COLO829 (cell line): ENCODE data around the gene CNNM1.

ENCODE experiments used
- DNase-seq: peaks from one replicate; pipeline ENCODE4 v3.0.0; 2012; ENCODE audit warnings: low spot score

The CNNM1 gene

DNA sequence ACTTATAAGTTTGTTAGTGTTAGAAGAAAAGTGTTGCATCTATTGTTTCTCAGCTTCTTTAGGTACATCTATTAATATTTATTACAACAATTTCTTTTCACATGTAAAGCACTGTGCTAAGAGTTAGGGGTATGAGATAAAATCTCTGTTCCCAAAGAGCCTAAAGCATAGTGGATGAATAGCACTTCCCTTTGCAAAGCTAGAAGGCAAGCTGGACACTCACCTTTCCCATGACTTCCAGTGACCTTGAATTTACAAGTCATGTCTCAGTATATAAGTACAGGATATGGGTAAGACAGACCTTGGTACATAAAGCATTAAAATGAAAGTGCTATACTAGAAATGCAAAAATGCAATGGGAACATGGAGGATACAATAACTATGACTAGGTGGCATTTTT lies 8.7 kb downstream of the CNNM1 start:
- no peak for DNase-seq

DNA sequence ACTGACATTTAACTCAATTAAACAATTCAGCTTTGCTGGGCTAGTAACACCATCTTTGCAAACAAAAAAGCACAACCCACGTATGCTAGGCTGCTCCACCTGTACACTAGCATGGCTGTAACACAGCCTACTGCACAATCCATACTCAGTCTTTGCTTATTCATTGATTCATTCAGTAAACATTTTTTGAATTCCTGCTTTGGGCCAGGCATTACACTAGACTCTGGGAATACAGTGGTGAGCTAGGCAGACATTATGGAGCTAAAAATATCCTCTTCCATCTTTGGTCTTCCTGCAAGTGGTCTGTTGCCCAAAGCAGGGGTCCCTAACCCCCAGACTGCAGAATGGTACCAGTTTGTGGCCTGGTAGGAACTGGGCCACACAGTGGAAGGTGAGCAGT lies 9.9 kb downstream of the CNNM1 start:
- DNase-seq, result no peak

DNA sequence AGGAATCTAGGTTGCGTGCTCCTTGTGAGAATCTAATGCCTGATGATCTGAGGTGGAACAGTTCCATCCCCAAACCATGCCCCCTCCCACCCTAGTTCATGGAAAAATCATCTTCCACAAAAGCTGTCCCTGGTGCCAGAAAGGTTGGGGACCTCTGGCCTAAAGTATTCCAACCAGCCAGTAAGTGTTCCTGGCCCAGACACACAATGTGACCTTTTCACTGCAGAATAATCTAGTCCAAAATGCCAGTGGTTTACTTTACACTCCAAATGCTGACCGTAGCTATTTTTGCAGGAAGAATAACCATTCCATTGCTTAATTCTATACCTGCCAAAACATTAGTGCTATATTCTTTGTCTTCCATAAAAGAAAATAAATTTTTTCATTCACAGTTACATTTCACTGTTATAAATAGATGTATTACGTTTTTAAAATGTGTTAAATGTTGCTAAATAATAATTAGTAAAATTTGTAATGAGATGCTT lies 10.4 kb downstream of the CNNM1 start:
- no peak for DNase-seq

DNA sequence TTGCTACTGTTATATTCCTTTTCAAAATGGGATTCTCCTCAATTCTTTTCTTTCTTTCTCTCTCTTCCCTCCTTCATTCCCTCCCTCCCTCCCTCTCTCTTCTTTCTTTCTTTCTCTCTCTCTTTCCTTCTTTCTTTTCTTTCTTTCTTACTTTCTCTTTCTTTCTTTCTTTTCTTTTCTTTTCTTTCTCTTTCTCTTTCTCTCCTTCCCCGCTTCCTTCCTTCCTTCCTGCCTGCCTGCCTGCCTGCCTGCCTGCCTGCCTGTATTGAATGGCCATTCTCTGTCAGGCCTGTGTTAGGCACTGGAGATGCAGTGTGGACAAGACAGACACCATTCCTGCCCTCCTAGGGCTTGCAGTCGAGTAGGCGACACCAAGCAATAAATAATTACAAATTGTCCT lies 11.5 kb downstream of the CNNM1 start:
- no peak for DNase-seq

DNA sequence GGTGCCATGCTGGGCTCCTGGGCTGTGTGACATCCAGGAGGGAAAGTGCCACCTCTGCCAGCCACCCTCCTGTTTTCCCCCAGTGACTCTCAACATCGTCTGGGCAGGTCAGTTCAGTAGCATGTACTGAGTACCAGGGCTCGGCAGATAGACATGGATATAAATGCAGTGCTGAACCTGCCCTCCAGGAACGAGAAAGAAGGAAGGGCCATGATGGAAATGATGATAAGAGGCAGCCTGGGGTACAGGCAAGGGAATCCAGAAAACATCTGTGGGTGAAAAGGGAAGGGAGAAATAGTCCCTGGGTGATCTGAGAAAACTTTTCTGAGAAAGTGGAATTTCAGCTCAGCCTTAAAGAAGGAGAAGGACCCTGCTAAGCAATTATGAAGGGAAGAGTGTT lies 12.1 kb downstream of the CNNM1 start:
- DNase-seq, result no peak

DNA sequence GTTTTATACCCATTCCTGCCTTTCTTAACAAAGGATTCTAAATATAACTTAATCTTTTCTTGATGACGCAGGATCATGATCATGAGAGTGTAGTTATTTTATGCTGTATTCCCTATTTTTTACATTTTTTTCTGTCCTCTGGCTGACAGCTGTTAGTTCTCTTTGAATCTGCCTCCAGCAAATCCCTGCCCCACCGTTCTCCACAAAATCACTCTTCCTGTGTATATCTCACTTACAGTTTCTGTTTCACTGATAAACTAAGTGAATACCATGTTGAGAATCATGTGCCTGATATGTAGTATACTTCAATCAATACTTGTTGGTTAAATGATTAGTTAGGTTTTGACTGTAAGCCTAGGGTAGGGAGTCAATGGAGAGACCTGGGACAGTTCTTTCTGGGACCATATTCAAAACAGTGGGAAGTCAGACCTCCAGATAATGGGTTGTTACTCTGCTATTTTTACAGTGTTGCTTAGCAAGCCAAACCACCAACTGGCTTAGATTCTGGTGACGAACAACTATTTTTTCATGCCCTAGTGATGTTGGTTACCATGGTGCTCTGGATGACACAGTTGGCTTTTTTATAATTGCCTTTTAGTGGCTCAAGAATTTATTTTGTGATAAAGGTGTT lies 12.8 kb downstream of the CNNM1 start:
- DNase-seq, result no peak

DNA sequence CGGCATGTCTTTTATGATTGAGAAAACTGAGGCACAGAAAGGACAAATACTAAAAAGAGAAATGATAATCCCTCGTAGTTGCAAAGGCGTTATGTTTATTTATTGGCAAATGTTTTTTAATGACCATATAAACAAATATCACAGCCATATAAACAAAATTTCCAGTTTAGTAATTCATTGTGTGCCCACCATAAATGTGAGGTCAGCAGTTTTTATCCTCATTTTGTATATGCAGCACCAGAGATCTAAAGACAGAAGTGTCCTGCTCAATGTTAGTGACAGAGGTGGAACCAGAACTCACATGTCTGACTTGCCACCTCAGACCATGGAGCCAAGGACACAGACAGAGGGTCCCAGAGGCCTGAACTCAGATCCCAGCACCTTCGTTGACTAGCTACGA lies 14.1 kb downstream of the CNNM1 start:
- no peak for DNase-seq

DNA sequence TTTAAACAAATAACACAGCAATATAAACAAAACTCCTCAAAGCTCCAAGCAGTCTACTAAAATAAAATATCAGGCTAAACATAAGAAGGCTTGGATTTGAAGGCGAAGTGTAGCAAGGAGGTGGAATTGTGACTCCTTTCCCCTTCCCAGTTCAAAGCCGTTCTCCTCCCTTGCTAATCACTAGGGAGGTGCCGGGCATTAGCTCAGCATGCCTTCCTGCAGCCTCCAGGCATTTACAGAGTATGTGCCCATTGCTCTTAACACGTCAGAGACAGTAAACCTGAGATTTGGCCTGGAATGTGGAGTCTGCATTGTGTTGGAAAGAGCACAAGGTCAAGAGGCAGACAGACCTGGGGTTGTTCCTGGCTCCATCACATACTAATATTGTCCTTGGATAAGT lies 15.6 kb downstream of the CNNM1 start:
- no peak for DNase-seq

DNA sequence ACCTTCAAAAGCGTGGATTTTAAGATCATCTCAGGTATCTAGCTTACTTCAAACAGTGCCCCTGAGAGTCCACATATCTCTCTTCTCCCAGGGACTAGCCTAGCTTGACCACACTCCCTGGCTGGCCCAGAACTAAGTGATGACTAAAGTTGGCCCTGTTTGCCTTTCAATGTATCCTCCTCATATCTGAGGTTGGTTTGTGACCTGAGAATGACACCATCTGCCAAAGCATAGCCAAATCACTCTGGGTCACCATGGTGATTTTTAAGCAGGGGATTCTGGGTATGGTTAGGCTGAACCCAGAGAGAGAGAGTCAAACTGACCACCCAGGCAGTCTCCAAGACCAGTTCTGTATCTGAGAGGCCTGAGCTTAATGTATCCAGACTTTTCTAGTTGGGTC lies 16.2 kb downstream of the CNNM1 start:
- DNase-seq, result no peak

DNA sequence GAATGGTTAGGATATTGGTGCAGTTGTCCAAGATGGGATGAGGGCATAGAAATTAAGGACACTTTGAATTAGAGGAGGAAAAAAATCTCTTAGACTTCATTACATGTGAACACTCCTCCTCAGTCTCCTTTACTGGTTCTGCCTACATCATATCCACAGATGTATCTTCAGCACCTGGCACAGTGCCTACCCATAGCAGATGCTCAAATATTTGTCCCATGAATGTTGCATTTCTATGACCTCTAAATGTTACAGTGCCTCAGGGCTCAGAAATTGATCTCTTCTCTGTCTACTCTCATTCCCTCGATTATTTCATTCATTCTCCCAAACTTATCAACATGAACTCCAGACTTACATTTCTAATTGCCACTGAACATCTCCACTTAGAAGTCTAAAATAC lies 17.1 kb downstream of the CNNM1 start:
- DNase-seq, result no peak

DNA sequence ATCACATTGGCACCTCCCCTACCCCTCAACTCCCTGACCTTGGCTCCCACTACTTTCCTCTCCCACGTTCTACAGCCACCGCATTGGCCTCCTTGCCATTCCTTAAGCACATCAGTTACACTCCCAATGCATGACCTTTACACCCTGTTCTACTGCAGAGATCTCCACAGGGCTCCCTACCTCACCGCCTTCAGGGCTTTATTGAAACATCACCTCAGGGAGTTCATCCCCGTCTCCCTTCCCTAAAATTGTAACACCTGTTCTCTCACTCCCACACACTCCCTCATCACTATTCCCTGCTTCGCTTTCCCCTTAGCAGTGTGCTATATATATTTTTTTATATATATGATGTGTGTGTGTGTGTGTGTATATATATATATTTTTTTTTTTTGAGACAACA lies 18.5 kb downstream of the CNNM1 start:
- DNase-seq, result no peak

DNA sequence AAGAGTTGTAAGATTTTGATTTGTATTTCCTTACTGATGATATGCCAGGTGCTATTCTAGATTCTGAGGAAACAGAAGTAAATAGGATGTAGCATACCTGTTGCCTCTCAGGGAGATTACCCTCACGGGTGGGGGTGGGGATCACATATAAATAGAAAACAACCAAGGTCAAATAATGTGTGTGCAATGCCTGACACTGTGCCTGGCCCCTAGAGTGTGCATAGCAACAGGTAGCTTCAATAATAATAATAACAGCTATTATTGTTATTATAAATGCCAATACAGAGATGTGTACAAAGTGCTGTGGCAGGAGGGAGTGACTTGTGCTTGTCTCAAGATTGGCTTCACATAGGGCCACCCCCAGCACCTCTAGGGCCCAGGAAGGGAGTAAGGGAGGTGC lies 24.0 kb downstream of the CNNM1 start:
- DNase-seq, result no peak

DNA sequence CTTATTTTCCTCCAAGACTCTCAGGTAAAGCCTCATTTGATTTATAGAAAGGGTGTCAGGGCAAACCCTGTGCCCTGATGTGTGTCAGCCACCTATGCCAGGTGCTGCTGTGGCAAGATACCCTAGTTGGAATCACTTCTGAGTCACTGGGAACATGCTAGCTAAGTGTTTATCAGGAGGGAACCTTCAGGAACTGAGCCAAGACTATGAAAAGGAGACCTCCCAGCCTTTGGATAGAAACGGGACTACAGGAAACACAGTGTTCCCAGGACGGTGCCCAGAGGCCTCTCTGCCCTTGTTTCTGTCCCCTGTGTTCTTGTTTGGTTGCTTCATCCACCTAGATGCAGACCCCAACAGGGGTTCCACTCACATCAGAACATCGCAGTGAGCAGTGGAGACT lies 28.5 kb downstream of the CNNM1 start:
- no peak for DNase-seq

DNA sequence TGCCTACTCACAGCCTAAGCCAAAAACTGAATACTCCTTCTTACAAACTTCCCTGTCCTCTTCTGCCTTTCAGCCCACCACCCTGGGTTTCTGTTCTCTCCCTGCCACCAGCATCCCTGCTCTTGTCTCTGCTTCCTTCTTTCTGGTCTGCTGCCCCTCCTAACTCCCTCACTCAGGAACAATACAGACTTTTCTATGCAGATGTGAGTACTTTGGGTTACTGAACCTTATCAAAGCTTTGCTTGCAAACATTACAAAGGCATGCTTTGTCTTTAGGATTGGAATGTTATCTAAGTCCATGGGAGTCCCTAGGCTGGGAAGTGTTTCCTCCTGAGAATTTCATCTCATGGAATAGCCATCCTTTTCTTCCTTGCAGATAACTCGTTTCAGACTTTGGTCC lies 28.9 kb downstream of the CNNM1 start:
- peak; percentile 71 for DNase-seq

DNA sequence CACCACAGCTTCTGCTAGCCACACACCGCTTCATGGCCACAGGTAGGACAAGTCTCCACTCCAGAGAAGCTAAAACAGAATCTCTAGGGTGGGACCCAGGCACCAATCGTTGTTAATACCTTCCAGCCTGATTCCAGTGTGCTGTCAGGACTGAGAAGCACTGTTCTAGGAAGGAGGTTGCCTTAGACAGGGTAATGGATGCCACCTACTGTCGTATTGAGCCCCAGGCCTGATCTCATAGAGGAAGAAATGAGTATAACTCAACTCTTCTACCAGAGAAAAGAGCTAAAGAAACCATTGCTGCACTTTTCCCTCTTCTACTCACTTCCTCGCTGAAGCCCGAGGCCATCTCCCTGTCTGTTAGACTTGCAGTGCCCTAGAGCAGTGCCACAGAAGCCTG lies 31.8 kb downstream of the CNNM1 start:
- no peak for DNase-seq

DNA sequence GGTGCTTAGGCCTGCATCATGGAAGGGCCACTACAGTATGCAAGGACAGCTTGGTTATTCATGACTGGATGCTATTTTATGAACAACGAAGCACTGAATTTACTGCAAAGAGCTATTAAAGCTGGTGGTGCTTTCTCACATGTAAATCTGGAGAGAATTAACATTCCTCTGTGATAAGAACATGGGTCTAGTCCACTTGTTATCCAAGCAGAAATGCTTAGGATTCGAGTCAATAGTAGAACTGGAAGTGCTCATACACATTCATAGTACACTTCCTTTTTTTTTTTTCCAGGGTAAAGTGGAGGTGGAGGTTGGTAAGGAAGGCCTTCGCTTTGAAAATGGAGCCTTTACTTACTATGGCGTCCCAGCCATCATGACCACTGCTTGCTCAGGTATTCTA lies 35.0 kb downstream of the CNNM1 start:
- no peak for DNase-seq

DNA sequence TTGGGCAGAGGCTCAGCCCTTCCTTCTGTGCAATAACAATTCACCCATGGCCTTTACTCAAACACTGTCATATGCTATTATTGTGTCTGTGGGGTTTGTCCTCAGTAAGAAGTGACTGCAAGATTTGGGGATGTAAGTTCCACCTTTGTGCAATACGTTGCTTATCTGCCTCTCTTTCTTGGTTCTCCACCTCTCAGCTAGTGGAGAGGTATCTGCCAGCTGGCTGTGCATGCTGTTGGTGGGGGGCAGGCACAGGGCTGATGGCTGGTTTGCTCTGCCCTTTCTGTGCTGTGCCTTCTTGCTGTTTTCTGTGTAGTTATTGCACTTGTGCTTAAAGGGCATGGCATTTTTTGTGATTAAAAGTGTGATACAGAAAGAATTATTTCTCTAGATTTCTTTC lies 36.2 kb downstream of the CNNM1 start:
- DNase-seq, result no peak

DNA sequence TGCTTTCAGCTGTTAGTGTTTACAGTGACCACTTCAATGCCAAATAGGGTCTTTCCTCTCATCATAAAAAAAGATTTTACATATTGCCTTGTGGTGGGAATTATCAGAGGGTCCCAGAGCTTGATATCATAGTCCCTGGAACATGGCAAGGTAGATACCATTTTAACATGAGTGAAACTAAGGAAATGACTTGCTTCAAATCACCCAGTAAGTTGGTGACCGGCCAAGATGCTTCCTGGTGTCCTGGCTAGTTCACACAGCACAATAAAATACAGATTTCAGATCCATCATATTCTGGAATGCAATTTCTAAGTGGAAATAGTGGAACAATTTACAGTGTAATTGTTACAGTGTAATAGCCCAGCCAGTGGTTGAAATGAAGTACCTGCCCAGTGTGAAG lies 36.6 kb downstream of the CNNM1 start:
- DNase-seq, result no peak

DNA sequence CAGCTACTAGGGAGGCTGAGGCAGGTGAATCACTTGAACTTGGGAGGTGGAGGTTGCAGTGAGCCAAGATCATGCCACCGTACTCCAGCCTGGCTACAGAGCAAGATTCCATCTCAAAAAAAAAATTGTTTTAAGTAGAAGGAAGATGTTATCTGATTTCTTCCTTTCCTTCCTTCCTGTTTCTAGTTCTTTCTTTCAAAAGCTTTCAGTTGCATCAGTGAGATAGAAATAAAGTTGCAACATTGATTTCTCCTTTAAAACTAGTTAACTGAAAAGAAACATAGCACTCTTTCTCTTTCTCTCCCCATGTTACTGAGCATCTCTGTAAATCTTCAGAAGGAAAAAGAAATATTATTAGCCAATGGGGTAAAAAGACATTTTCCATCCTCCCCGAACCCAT lies 37.5 kb downstream of the CNNM1 start:
- DNase-seq, result no peak

DNA sequence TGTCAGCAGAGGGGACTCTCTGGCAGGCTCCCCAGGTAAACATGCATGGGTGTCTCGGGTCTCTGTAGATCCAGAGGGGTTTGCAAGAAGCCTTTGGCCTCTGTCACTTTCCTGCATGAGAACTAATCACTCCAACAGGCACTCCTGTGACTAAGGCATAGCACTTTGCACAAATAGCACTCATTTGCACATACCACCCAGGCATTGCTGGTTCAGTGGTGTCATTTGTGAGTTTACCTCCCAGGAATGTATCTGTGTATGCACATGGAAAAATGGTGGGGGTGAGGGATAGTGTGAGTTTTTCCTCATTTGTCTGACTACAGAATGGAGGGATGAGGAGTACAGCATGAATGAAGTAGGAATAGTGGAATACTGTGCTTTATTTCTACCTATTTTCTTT lies 39.5 kb downstream of the CNNM1 start:
- no peak for DNase-seq

DNA sequence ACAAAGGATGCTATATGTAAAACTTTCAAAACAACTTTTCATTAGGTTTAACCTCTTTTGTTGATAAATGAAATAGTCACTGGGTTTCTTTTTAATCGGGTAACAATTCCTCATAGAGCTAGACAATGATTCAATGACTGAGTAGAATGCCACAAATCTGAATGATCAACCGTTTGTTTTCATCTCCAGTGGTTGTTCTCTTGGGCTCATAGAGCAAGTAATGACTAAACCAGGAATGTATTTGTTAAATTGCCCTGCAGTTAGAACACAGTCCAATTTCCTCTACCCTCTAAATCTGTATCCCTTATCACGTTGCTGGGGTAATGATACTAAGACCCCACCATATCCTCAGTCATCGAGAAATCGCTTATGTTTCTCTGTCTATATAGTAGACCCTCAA lies 40.0 kb downstream of the CNNM1 start:
- DNase-seq, result no peak

DNA sequence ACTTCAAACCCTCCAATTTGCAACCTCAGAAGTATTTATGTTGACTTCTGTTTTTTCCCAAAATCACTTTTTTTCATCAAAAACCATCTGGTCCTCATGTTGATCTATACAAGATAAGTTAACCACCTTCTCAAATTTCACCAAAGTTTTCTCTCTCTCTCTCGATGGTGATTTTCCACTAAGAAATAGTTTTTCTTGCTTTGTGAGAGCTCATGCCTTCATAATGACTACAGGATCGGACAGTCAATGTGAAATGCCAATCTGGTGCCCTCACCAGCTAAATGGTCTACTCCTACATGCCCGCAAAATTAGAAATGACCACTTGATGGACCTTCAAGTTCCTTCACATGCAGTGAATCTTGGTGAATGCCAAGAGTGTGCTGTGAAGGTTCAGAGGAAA lies 40.4 kb downstream of the CNNM1 start:
- DNase-seq, result no peak

DNA sequence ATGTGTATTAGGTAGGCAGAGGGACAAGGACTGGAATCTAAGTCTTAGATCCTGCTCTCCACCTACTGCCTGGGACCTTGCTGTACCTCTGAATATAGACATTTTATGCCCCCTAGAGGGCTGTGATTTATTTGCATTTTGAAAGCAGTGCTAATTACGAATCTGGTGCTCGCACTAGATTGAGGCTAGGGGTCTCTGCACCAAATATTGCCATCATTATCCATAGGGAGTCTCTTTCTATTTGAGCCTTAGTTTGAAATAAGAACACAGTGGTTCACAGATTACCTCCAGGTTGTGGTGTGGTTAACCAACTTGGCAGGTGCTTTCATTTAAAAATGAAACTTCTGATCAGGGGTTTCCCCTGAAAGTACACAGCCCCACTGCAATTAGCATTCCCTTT lies 41.8 kb downstream of the CNNM1 start:
- peak; percentile 22 for DNase-seq

DNA sequence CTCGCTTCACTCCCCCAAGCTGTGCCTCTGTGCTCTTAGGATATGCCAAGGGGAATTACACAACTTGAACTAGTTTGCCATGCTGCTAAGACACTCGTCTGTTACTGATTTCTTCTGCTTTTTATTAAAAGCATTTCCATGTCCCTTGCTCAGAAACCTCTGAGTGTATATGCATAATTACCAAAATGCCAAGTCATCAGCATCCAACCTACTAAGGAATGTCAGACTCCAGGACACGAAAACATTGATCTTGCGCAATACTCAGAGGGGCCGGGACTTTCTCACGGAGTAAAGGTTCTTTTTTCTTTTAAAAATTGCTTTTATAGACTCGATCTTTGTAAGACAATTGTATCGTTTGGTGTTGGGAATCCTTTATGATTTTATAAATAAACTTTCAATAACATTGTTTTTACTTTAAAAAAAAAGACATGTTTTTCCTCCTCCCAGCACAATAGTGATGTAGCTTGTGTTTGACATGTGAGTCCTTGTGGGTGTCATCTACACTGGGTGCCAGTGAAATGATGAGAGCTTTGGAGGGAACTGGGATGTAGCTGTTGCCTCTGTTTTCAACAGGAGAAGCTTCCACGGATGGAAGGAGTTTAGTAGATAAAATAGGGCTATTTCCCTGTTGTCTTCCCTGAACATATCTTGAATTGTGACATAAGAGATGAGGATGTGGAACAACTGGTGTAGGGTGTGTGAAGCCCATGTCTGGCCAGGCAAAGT lies 43.6 kb downstream of the CNNM1 start:
- DNase-seq, result no peak
